Glomerular endothelial cell (primary cell): ENCODE measurements around the gene HCRTR1. TPM values are rescaled to one million over a fixed set of nuclear protein-coding genes. Genes with fewer than 3 reads are reported as not detected.

ENCODE experiments used
- DNase-seq: peaks from one replicate; pipeline ENCODE4 v3.0.0-alpha.2; 2011; ENCODE audit warnings: low read depth, low spot score; ENCODE audit errors: extremely low read depth
- total RNA-seq: library from RNA; depleted of rRNA; stranded (reverse); fragments of >200 nt; gene quantifications from 2 replicates; pipeline ENCODE4 v1.2.3, GENCODE V29; 2015

HCRTR1 gene
- total RNA-seq, 1 donor from 2014 or later = 0.58 TPM

DNA sequence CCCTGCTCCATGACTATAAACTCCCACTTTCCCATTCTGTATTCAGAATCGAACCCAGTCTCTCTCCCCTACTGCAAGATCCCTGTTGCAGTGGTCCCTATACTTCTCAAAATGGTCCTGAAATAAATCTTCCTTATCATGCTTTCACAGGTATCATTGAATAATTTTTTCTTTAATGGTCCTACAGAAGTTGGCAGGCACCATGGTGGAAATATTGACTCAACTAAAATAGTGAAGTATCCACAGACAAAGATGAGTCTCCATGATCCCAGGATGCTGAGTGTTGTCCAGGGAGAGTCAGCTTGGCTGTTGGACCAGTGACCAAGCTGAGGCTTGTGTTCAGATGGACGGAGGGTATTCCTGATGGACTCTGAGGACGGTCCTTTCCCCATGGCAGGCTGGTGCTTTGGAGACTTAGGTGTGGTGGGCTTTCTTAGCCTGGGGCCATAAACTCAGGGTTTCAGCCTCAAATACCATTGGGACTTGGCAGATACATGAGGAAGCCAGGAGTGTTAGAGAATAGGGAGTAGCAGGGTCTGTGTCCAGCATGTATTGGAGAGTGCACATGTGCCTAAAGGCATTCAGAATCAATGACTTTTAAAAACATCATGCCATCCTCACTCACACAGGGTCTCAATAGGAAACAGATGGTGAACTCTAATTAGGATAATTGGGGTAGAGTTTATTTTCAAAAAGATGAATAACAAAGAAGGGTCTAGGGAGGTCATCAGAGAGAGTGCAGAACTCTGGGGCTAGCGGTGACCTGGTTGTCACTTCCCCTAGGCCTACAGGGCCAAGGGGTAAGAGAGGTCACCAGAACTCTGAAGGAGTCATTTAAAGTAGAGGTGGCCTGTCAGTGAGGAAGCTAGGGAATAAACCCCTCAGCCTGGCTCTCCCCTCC, 21.4 kb upstream of the HCRTR1 start:
- no peak for DNase-seq

GRCh38 chr1:31596737-31597097, 20.8 kb upstream of the HCRTR1 start:
- no peak for DNase-seq

DNA sequence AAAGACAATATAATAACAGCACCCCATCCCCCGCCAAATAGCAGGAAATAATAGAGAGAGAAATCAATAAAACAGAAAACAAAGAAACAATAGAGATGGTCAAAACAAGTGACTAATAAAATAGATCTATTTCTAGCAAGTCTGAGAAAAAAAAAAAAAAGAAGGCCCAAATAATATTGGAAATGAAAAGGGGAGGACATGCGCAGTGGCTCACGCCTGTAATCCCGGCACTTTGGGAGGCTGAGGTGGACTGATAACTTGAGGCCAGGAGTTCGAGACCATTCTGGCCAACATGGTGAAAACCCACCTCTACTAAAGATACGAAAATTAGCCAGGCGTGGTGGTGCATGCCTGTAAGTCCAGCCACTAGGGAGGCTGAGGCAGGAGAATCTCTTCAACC, 18.5 kb upstream of the HCRTR1 start:
- DNase-seq = no peak

DNA sequence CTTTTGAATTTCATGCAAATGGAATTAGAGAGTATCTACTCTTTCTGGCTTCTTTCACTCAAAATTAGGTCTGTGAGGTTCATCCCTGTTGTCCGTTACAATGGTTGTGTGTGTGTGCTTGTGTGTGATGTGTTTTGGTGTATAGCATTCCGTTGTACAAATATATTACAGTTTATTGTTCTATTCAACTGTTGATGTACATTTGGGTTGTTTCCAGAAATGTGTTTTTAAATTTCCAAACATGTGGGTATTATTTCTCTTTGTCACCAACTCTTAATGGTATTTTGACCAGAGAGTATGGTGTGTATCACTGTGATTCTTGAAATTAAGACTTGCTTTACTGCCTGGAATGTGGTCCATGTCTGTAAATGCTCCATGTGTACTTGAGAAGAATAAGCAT, 16.8 kb upstream of the HCRTR1 start:
- no peak for DNase-seq

GRCh38 chr1:31602081-31602480, 15.4 kb upstream of the HCRTR1 start:
- no peak for DNase-seq

DNA sequence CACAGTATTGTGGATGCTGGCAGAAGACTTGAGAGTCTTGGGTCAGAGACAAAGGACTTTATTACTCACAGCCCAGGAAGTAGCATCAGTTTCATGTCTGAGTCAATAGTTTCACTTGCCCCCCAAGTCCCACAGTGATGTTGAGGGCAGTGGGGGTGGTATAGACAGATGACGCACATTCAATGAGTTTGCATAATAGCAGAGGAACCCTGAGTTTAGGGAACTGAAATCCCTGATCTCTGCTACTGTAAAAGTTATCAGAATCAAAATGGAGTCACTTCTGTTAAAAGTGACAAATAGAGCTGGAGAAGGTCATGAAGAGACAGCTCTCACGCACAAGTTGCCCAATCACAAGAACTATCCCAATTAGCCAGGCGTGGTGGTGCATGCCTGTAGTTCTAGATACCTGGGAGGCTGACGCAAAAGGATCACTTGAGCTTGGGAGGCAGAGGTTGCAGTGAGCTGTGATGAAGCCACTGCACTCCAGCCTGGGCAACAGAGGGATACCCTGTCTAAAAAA, 11.5 kb upstream of the HCRTR1 start:
- DNase-seq = no peak

DNA sequence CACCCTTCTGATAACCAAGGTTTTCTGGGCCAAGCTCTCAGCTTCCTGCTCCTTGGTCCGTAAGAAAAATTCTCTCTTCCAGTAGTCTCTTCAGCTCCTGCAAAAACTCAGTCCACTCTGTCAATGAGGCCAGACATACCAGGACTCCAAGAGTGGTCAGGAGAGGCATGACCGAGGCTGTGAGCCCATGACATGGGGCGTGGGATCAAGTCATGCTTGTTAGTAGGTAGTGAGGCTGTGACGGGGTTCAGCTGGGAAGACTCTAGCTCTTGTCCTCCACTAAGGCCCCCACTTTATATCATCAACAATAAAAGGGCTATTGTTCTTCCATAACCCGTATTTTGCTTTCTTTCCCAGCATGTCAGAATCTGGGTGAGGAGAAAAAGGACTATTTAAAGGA, 10.1 kb upstream of the HCRTR1 start:
- no peak for DNase-seq

- DNase-seq = no peak
Observed at GRCh38 chr1:31609514-31610118, 7.9 kb upstream of the HCRTR1 start.

DNA sequence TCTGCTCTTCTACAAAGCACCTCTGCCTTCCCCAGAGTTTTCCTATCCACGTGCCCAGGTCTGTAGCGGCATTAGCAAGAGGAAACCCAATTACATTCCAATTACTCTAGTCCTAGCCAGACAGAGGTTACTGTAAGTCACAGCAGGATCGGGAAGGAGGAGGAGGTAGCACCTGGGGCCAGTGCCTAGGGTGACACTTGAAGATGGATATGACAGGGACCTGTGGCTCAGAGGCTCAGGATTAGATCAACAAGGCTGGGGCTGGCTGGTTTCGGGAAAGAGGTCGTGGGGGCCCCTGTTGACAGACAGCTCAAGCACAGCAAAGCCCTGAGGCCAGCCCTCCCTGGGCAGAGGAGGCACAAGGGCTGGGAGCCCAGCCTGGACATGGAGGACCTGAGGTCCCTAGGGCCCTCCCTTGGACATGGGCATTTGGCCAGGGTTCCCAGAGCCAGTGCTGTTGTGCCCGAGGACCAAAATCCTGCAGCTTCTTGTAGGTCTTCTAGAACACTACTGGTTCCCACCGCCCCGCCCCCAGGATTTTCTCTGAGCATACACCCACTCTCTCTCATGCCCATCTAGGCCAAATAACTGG, 3.0 kb upstream of the HCRTR1 start:
- no peak for DNase-seq

DNA sequence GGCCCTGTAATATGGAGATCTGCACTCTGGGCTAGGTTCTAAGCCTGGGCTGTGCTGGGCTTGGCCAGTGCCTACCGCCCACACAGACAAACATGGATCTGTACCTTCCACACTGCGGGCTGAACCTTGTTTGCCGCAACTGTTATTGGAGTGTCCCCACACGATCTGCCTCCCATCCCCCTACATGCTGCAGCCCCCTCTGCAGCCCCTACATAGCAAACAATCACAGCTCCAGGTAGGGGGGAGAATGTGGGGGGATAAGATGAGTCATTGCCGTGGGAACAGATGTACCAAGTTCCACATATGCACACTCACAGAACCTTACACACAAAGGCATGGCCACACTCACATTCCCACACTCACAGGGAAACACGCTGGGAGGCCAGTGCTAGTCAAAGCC, 2.1 kb upstream of the HCRTR1 start:
- no peak for DNase-seq

DNA sequence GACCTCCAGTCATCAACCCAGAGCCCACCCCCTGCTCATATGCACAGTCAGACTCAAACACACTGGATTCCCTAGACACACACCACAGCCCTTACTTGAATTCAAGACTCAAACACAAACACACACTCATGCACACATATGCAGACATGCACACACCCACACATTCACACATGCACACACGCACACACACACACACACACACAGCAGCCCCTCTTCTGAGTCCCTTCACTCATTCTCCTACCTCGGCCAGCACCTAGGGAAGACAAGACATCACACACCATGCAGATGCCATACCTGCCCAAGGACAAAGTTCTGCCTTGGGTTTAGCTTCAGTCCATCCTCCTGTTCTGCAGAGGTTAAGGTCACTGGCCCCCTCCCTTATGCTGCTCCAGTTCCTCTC, 1.6 kb upstream of the HCRTR1 start:
- no peak for DNase-seq

DNA sequence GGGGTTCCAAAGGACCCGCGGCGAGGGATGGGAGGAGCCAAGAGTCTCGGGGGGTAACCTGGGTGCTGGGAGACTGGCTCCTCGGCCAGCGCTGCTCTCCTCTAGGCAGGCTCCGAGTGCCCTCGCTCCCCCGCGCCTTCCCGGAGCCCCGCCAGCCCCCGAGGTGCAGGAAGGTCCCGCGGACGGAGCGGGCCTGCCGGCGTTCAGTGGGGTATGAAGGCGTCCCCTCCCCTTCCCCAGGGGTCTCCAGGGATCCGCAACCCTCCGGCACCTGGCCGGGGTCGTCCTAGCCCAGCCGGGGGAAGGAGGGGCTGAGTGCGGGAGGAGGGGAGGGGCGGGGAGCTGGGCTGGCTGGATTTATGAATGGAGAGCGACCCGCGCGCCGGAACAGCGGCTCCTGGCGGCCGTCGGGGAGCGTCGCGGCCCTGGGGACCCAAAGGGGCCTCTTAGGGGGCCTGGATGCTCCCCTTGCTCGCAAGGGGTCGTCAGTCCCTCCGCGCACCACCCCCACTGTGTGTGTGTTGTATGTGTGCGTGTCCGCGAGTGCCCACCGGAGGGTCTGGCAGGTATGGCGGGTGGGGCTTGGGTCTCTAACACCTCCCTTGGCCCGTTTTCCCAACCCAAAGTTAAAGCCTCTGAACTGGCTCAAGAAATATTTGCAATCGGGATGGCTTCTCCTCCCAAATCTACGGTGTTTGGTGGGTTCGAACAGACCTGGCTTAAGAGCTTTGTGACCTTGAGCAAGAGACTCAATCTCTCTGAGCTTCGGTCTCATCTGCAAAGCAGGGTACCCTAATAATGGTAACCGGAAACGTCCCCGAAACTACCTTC, 642 bp downstream of the HCRTR1 start:
- no peak for DNase-seq

DNA sequence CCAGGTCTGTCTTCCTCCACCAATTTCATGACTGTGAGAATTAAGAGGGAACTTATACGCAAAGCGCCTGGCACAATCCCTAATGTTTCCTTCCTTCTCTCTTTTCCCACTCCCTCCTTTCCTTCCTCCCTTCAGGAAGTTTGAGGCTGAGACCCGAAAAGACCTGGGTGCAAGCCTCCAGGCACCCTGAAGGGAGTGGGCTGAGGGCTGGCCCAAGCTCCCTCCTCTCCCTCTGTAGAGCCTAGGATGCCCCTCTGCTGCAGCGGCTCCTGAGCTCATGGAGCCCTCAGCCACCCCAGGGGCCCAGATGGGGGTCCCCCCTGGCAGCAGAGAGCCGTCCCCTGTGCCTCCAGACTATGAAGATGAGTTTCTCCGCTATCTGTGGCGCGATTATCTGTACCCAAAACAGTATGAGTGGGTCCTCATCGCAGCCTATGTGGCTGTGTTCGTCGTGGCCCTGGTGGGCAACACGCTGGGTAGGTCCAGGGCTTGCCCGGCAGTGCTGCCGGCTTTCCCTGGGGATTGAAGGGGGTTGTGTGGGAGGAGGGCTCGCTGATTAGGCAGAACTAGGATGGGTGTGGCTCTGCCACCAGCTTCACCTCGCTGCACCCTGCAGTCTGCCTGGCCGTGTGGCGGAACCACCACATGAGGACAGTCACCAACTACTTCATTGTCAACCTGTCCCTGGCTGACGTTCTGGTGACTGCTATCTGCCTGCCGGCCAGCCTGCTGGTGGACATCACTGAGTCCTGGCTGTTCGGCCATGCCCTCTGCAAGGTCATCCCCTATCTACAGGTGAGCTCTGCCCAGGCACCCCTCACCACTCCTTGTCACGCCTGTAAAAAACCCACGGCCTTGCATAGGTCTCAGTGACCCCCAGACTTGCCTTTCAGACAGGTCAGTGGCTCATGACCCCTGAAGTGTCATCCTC, 1.7 kb downstream of the HCRTR1 start:
- no peak for DNase-seq

DNA sequence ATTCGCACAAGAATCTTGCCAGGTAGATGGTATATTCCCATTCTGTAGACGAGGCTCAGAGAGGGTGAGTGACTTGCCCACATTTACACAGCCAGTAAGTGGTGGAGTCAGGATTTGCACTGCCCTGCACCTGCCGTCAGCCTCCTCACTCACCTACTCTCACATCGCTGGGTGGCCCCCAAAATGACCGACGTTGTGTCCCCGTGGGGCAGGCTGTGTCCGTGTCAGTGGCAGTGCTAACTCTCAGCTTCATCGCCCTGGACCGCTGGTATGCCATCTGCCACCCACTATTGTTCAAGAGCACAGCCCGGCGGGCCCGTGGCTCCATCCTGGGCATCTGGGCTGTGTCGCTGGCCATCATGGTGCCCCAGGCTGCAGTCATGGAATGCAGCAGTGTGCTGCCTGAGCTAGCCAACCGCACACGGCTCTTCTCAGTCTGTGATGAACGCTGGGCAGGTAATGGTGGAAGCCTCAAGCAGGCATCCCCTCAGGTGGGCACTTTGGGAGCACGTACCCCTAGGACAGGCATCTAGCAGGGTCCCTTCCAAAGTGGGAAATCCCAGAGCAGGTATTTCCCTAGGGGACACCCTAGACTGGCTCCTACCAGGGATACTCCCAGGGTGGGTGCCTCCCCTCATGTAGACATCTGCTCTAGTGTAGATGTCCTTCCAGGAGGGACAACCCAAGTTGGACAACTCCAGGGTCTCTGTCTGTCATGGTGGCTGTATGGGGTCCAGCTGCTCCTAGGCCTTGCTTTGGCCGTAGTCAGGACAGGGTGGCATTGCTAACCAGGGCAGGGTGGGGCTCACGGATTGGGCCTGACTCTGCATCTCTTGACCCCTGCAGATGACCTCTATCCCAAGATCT, 3.4 kb downstream of the HCRTR1 start:
- DNase-seq = no peak

GRCh38 chr1:31621498-31621820, 4.0 kb downstream of the HCRTR1 start:
- no peak for DNase-seq

DNA sequence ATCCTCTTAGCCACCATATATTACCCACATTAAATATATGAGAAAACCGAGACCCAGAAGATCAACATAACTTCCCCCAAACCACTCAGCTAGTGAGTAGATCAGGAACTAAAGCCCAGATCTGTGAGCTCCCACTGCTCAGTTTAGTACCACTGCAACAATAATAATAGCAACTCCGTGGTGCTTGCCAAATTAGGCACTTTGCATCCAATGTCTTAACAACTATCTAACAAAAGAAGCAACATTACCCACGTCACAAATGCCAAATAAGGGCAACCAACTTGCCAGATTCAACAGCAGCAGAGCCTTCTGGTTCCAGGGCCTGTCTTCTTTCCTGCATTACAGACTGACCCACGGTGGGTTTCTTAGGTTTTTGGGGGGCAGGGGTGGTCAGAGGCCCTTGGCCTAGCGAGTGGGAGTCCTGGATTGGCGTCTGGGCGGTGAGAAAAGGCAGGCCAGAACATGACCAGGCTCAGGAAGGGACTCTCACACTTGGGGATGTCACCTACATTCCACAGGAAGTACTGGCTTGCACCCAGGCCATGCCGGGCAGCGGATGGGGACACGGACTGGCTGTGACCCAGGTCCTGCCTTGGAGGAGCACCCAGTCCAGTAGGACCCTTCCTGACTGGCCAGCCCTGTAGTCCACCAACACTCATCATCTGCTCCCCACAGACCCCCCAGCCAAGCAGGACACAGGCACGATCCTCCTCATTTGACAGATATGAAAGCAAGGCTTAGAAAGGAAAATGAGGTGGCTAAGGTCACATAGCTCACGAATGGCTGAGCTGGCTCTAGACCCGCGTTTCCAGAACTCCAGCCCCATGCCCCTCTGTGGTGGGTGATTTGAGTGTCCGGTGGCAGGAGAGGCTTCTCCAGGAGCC, 4.6 kb downstream of the HCRTR1 start:
- no peak for DNase-seq

- no peak for DNase-seq
Observed at GRCh38 chr1:31623365-31623764, 5.9 kb downstream of the HCRTR1 start.

GRCh38 chr1:31624309-31624708, 6.8 kb downstream of the HCRTR1 start:
- no peak for DNase-seq
